HG03097 (cell line): ENCODE results near the gene CADPS.

Source experiments
- ATAC-seq: cut with Tn5 transposase; IDR thresholded peaks from one replicate; pipeline ENCODE4 v1.9.1; 2021; ENCODE audit not compliant: unreplicated experiment, low FRiP score

Gene CADPS

DNA sequence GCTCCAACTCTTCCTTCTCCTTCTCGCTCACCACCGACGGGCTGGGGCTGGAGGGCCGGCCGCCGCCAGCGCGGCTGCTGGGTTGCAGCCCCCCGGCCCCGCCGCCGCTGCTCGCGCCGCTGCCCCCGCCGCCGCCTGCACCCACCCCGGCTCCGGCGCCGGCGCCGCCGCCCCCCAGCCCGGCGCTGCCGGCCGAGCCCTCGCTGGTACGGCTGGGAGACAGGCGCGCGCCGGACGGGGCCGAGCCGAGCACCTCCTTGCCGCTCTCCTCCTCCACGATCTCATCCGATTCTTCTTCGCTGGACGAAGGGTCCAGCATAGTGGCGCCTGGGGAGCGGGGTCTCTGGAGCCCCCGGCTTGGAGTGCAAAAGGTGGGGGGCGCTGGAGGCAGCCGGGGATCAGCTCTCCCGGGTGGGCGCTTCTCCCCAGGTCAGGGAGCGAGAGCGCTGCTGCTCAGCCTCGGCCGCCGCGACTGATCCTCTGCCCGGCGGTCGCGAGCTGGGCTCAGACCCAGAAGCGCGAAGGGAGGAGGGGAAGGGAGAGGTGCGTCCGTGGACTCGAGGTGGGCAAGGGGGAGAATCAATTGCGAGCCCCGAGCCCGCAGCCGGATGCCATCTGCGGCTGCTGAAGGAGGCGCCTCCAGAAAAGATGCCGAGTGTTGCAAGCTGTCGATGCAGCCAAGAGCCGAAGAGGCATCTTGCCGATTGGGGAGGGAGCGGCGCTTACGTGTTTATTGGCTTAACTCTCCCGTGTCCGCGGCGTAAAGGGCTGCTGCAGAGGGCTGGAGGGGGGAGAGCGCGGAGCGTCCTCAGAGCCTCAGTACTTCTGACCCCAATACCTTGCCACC is at the start of gene CADPS:
Gene CADPS (minus strand): TSS at position 706 of the 847 bp plus-strand sequence. CDS start 387 bp downstream, at position 319.
- ATAC-seq, result no peak

DNA sequence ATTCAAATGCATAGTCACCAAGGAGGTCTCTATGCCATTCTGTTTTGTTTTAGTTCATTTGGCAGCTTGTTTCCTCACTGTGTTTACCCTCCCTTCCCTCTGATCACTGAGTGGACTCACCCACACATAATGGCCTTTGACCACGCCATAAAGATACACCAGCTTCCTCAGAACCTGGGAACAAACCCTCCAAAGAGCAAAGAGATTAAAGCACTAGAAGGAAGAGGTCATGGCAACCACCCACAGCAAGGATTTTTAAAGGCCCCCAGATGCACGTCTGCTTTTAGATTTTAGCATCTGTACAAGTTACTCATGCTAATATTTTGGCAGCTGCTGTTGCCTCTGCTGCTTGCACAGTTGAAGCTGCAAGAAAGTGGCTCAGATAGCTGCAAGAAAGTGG is 47.9 kb upstream of the CADPS start:
- ATAC-seq, result no peak

DNA sequence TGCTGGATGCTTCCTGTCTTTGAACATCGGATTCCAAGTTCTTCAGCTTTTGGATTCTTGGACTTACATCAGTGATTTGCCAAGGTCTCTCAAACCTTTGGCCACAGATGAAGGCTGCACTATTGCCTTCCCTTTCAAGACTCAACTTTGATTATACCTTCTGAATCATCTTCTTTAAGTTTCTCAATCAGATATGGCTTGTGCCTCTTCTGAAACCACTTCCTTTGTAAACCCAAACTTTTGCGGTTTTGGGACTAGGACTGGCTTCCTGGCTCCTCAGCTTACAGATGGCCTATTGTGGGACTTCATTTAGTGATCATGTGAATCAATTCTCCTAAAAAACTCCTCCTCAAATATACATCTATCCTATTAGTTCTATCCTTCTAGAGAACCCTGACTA is 47.1 kb upstream of the CADPS start:
- no peak for ATAC-seq

DNA sequence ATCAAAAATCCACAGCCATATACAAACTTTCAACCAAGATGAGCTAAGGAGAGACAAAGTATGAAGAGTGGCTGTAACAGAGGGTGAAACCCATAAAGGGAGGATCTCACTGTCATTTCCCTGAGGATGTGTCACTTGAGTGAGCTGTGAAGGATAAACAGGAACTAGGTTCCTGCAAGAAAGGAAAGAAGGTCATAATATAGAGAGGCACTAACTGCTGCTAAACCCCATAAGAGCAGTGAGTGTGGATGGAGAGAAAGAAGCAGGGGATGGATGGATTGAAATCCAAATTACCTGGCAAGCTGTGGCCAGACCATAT is 45.2 kb upstream of the CADPS start:
- ATAC-seq, result no peak

DNA sequence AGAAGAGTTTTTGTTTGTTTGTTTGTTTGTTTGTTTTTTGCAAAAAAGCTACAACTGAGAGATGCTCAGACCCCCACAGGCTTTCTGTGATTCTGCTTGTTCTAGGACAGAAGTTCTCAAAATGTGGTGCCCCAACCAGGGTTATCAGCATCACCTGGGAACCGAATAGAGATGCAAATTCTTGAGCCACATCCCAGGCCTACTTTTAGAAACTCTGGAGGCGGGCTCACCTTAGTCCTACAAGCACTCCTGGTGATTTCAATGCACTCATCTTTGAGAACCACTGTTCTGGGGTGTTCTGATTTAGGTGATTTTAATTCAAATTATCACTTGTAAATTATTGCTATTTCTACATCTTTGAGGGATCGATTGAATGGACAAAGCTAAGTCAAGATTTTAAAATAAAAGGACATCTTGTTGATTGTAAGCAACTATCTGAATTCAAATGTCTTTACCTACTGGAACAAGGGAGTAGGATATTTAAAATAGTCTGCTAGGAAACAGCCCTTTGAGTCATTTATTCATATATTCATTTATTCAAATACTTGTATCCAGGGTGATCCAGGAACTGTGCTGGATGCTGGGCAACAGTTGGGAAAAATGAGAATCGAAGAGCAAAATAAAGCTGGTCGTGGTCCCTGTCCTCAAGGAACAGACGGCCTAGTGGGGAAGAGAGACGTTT is 44.7 kb upstream of the CADPS start:
- no peak for ATAC-seq

DNA sequence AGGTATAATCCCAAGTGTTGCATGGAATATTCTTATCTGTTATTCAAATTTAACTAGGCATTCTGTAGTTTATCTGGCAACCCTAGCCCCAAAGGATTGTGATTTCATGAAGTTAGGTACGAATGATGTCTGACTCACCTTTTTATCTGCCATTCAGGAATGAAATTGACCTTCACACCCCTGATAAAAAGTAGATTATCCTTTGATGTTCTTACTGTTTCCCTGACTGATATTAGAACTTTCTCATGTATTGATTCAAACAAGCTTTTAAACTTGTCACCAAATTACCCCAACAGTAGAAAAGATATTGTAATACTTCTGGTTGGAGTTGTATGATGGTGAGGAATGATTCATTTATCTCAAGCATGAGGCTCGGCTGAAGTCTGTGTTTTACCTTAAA is 43.6 kb upstream of the CADPS start:
- no peak for ATAC-seq

DNA sequence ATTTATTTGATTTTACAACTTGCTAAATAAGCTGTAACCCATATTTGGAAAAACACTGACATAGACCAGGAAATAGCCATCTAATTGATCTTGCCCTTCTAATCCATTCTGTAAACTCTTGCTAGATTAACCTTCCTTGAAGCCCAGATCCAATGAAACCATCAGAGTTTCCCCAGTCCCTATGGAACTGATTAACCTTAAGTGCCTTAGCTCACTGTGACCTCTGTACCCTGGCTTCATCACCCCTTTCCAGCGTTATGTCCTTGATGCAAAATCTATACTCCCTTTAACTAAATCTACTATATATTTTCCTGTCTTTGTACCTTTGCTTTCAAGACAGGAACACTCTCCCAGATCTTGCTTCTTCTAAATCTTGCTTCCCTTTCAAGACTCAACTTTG is 42.9 kb upstream of the CADPS start:
- no peak for ATAC-seq

- ATAC-seq, result no peak
These were observed 36.3 kb upstream of the CADPS start for GRCh38 chr3:62911526-62911925.

GRCh38 chr3:62905331-62905730 is 30.1 kb upstream of the CADPS start:
- ATAC-seq, result no peak

DNA sequence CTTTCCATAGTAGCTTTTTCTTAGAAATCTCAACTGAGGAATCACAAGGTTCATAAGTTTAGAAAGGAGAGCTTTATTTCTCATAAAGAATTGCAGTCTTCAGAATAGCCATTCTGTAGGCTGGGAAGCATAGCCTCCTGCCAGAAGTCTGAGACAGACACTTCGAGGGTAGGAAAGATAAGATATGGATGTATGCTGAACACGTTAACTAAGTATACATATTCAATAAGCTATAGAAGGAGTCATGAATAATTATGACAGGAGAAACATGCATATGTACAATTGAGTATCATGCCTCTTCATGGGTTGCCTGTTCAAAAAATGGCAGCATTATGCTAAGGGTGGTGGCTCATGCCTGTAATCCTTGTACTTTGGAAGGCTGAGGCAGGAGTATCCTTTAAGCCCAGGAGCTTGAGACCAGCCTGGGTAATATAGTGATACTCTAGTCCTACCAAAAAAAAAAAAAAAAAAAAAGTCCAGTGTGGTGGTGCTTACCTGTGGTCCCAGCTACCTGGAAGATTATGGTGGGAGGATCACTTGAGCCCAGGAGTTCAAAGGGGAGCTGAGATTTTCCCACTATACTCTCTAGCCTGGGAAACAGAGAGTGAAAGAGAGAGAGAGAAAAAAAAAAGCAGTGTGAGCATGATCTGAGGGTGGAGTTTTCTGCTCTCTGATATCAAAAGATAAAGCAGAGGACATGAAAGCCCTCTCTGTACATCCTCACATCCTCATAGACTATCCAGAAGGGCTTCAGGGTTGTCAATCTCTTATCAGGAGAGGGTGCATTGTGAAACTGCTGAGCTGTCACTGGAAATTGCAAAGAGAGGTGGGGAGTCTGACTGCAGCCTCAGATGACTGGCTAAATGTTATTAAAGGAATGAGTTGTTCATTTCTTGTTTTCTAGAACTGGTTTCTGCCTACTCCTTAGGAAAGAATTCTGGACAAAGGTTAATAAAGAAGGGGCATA is 23.6 kb upstream of the CADPS start:
- no peak for ATAC-seq

- no peak for ATAC-seq
These were observed 20.7 kb upstream of the CADPS start for GRCh38 chr3:62895901-62896300.

- ATAC-seq, result no peak
These were observed 17.7 kb upstream of the CADPS start for GRCh38 chr3:62892951-62893350.

- no peak for ATAC-seq
These were observed 16.8 kb upstream of the CADPS start for GRCh38 chr3:62892045-62892444.

GRCh38 chr3:62888778-62889177 is 13.6 kb upstream of the CADPS start:
- no peak for ATAC-seq

DNA sequence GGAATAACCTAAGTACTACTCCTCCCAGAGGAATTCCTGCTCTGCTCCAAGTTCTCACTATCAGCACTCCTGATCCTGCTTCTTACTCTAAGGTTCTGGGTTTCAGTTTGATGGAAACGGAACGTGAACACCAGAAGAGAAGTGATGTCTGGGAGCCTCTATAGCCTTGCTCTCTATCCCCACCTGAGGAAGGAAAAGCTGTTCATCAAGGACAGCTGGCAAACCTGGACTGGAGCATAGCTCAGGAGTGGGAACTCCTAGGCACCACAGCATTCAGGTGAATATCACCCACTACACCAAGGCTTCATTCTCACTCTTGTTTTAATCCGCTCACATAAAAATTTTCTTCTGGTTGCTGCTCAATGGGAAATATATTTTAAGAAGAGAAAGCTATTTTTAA is 13.0 kb upstream of the CADPS start:
- no peak for ATAC-seq

GRCh38 chr3:62885136-62885535 is 9.9 kb upstream of the CADPS start:
- no peak for ATAC-seq

- ATAC-seq, result no peak
These were observed 9.1 kb upstream of the CADPS start for GRCh38 chr3:62884096-62884870.

DNA sequence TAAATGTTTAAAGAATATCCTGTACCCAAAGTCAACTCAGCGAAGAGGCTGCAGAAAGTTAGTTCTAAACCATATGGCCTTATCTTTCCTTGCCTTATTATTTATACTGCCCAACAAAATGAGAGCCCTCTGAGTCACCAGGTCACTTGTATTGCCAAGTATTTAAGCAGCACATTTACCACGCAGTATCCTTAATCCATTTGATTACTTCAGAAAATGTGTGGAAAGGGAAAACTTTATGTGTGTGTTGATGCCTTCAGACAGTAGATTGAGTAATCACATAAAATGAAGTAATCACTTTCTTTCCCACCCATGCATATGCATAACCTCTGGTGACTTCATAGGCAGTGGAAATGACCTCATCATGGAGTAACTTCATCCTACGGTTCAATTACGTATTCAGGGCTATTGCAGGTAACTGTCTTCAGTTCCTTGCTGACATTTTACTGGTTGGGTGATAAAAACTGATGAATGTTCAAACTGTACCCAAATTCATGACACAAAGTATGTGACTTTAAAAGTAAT is 7.5 kb upstream of the CADPS start:
- ATAC-seq, result no peak

- ATAC-seq, result no peak
These were observed 848 bp upstream of the CADPS start for GRCh38 chr3:62876064-62876463.

DNA sequence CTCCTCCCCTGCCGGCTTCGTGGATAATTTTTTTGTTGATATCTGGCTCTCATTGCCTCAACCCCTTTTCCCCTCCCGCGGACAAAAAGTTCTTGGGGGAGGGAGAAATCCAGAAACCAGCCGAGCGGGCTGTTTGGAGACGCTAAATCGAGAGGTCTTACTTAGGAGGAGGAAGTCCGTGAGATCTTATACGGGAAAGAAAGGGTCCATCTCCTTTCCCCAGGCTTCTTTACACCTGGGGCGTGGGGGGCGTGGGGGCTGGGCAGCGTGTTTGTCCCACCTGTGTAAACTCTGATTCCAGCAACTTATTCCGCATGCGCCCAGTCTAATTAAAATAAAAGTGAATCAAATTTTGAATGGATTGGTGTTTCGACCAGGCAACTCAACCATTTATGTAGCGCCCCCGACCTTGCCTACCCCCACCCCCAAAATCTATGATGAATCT is 364 bp upstream of the CADPS start:
- ATAC-seq, result no peak
